H9 (cell line): ENCODE measurements around the gene CMAS. TPM values are rescaled to one million over a fixed set of nuclear protein-coding genes. Genes with fewer than 3 reads are reported as not detected.
"Not testable (repeated sequence)": the region's sequence is repeated elsewhere in the genome, so short reads cannot be mapped to it uniquely, and the experiment has no call there.

ENCODE experiments used
- DNase-seq: peaks from one replicate; pipeline ENCODE4 v3.0.0-alpha.2; 2017
- H2AFZ ChIP-seq: one replicate; pipeline ENCODE4 v1.6.1; 2013; ENCODE audit warnings: mild to moderate bottlenecking, low read length, control low read depth, moderate library complexity
- H2AK5ac ChIP-seq: 2 replicates; pipeline ENCODE4 v1.6.1; 2013; ENCODE audit warnings: low read length, control low read depth, mixed read lengths; ENCODE audit not compliant: insufficient read length
- H2BK120ac ChIP-seq: one replicate; pipeline ENCODE4 v1.6.1; 2013; ENCODE audit warnings: low read depth, mild to moderate bottlenecking, low read length, control low read depth, inconsistent platforms; ENCODE audit not compliant: poor library complexity, severe bottlenecking
- H2BK12ac ChIP-seq: 2 replicates; pipeline ENCODE4 v1.6.1; 2013; ENCODE audit warnings: low read length, control low read depth, mixed read lengths, low read depth; ENCODE audit not compliant: insufficient read length
- H2BK15ac ChIP-seq: 2 replicates; pipeline ENCODE4 v1.6.1; 2013; ENCODE audit warnings: low read depth, low read length, control low read depth
- H2BK20ac ChIP-seq: one replicate; pipeline ENCODE4 v1.6.1; 2013; ENCODE audit warnings: low read depth, mild to moderate bottlenecking, low read length, control low read depth, inconsistent platforms; ENCODE audit not compliant: poor library complexity, severe bottlenecking
- H2BK5ac ChIP-seq: 2 replicates; pipeline ENCODE4 v1.6.1; 2013; ENCODE audit warnings: low read length, control low read depth, mixed read lengths; ENCODE audit not compliant: insufficient read length
- H3K14ac ChIP-seq: 2 replicates; pipeline ENCODE4 v1.6.1; 2013; ENCODE audit warnings: low read length, control low read depth; ENCODE audit not compliant: insufficient read depth
- H3K18ac ChIP-seq: 2 replicates; pipeline ENCODE4 v1.6.1; 2013; ENCODE audit warnings: low read depth, mild to moderate bottlenecking, mixed read lengths, low read length, control low read depth; ENCODE audit not compliant: insufficient read length
- H3K23ac ChIP-seq: 2 replicates; pipeline ENCODE4 v1.6.1; 2013; ENCODE audit warnings: low read length, control low read depth, mixed read lengths, low read depth; ENCODE audit not compliant: insufficient read length
- H3K23me2 ChIP-seq: 2 replicates; pipeline ENCODE4 v1.6.1; 2013; ENCODE audit warnings: low read depth, mild to moderate bottlenecking, mixed read lengths, low read length, control low read depth; ENCODE audit not compliant: insufficient read length, poor library complexity, severe bottlenecking
- H3K27ac ChIP-seq: 2 replicates; pipeline ENCODE4 v1.5.1; 2013; ENCODE audit warnings: low read length, control low read depth, mixed read lengths, low read depth; ENCODE audit not compliant: insufficient read length
- H3K27me3 ChIP-seq: 2 replicates; pipeline ENCODE4 v1.6.1; 2013; ENCODE audit warnings: low read length, control low read depth, inconsistent platforms; ENCODE audit not compliant: insufficient read depth
- H3K4ac ChIP-seq: 2 replicates; pipeline ENCODE4 v1.6.1; 2013; ENCODE audit warnings: low read depth, mild to moderate bottlenecking, control low read depth, inconsistent platforms, low read length, moderate library complexity
- H3K4me1 ChIP-seq: 2 replicates; pipeline ENCODE4 v1.6.1; 2013; ENCODE audit warnings: low read length, control low read depth, inconsistent platforms; ENCODE audit not compliant: insufficient read depth
- H3K4me2 ChIP-seq: 2 replicates; pipeline ENCODE4 v1.6.1; 2013; ENCODE audit warnings: low read length, control low read depth, mixed read lengths; ENCODE audit not compliant: insufficient read length, insufficient read depth
- H3K56ac ChIP-seq: 2 replicates; pipeline ENCODE4 v1.6.1; 2013; ENCODE audit warnings: low read depth, mild to moderate bottlenecking, mixed read lengths, low read length, control low read depth; ENCODE audit not compliant: insufficient read length
- H3K79me1 ChIP-seq: 2 replicates; pipeline ENCODE4 v1.6.1; 2013; ENCODE audit warnings: low read depth, mild to moderate bottlenecking, moderate library complexity, low read length, control low read depth, inconsistent platforms; ENCODE audit not compliant: insufficient read depth, poor library complexity, severe bottlenecking
- H3K79me2 ChIP-seq: 2 replicates; pipeline ENCODE4 v1.6.1; 2013; ENCODE audit warnings: low read length, control low read depth, inconsistent platforms; ENCODE audit not compliant: insufficient read depth
- H3K9ac ChIP-seq: 2 replicates; pipeline ENCODE4 v1.6.1; 2013; ENCODE audit warnings: low read length, control low read depth, mixed read lengths; ENCODE audit not compliant: insufficient read length; ENCODE audit errors: extremely low read depth
- H3K9me3 ChIP-seq: one replicate; pipeline ENCODE4 v1.6.1; 2013; ENCODE audit warnings: low read depth, low read length, inconsistent platforms; ENCODE audit not compliant: control insufficient read depth
- H3T11ph ChIP-seq: one replicate; pipeline ENCODE4 v1.6.1; 2013; ENCODE audit warnings: mild to moderate bottlenecking, low read length, control low read depth, inconsistent platforms
- H4K20me1 ChIP-seq: one replicate; pipeline ENCODE4 v1.6.1; 2013; ENCODE audit not compliant: control insufficient read depth, insufficient read length, insufficient read depth
- H4K5ac ChIP-seq: 2 replicates; pipeline ENCODE4 v1.6.1; 2013; ENCODE audit warnings: low read depth, mild to moderate bottlenecking, mixed read lengths, low read length, control low read depth; ENCODE audit not compliant: insufficient read length
- H4K8ac ChIP-seq: replicated peaks from 2 replicates; pipeline ENCODE4 v1.6.1; 2013; ENCODE audit warnings: low read length, control low read depth, mixed read lengths, low read depth; ENCODE audit not compliant: insufficient read length
- H4K91ac ChIP-seq: 2 replicates; pipeline ENCODE4 v1.6.1; 2013; ENCODE audit warnings: low read depth, mild to moderate bottlenecking, moderate library complexity, mixed read lengths, low read length, control low read depth; ENCODE audit not compliant: insufficient read length
- H3K27ac Mint-ChIP-seq, 3 experiments: 2 replicates in 2 of 3; 3 replicates in 1 of 3; pipeline ENCODE4 v1.8.0; 2020 to 2021; ENCODE audit warnings: mixed read lengths in 3 of 3, mild to moderate bottlenecking in 1 of 3, moderate library complexity in 1 of 3
- H3K27me3 Mint-ChIP-seq: 2 replicates; pipeline ENCODE4 v1.8.0; 2021; ENCODE audit warnings: low read depth, mild to moderate bottlenecking, moderate library complexity, mixed read lengths
- H3K36me3 Mint-ChIP-seq, 3 experiments: 2 replicates in 2 of 3; 3 replicates in 1 of 3; pipeline ENCODE4 v1.8.0; 2020 to 2021; ENCODE audit warnings: low read depth in 3 of 3, mixed read lengths in 3 of 3; ENCODE audit not compliant: insufficient read depth in 1 of 3
- H3K4me1 Mint-ChIP-seq, 2 experiments: 2 replicates each; pipeline ENCODE4 v1.8.0; 2020; ENCODE audit warnings: mixed read lengths in 2 of 2
- H3K4me3 Mint-ChIP-seq, 2 experiments: 2 replicates in 1 of 2; 3 replicates in 1 of 2; pipeline ENCODE4 v1.8.0; 2020 to 2021; ENCODE audit warnings: mild to moderate bottlenecking in 2 of 2, mixed read lengths in 2 of 2, moderate library complexity in 1 of 2
- H3K9me3 Mint-ChIP-seq, 2 experiments: 2 replicates in 1 of 2; 3 replicates in 1 of 2; pipeline ENCODE4 v1.8.0; 2020; ENCODE audit warnings: mild to moderate bottlenecking in 2 of 2, mixed read lengths in 2 of 2, moderate library complexity in 1 of 2
- WGBS: extraction: QIAGEN DNeasy Blood & Tissue Kit; methylation state at CpG from one replicate; pipeline ENCODE4 v1.1.7; 2013; ENCODE audit warnings: missing lambda C conversion rate, low lambda C conversion rate, mixed read lengths; ENCODE audit not compliant: insufficient read length; ENCODE audit errors: extremely low coverage; 5-methylcytosine and 5-hydroxymethylcytosine counted together
- total RNA-seq: library from RNA; stranded (reverse); gene quantifications from 2 replicates; pipeline ENCODE4 v1.2.1, GENCODE V29; 2021
- TF ChIP-seq, protein P1 (sequence below): fragments of 200-600 bp; sonication (generic); conservative IDR thresholded peaks from 3 replicates; pipeline ENCODE4 v1.8.0; 2021; ENCODE audit warnings: antibody characterized with exemption, mild to moderate bottlenecking

The CMAS gene
- total RNA-seq, 1 experiment from 2014 or later: 47.4 TPM

DNA sequence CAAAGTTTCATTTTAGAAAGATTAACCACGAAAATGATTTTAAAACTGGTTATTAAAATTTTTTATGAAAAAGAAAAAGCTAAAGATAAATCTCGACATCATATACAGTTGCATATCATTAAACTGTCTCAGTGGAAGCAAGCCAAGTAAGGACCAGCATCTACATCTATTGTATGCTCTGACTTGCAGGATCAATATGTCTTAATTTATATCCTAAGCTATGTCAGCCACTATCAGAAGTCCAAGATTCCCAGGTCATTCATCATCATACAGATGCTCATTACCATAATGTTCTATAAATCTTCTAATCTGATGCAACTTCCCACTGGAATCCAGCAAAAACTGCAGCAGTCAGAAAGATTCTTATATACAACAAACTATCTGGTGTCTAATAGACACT lies 43.5 kb downstream of the CMAS start:
- H3K4me3 Mint-ChIP-seq: no peak overlapping the region
- no peaks in the 10 kb centered on the region; a peak in 1 of 4 replicates for H3K4me1 Mint-ChIP-seq
- Histone ChIP-seq H3K18ac (no peak overlapping the region), H3K14ac (no peak overlapping the region), H4K91ac (no peak overlapping the region), H3K4me2 (no peak overlapping the region), H3K27ac (no peak overlapping the region), H2BK15ac (no peak overlapping the region), H2AFZ (no peak overlapping the region), H4K20me1 (no peaks in the 10 kb centered on the region), H4K5ac (no peak overlapping the region), H3K9me3 (no peaks in the 10 kb centered on the region), H2BK120ac (no peak overlapping the region), H3K79me1 (no peaks in the 10 kb centered on the region), H2AK5ac (no peak overlapping the region), H2BK12ac (no peak overlapping the region), H3K4me1 (no peaks in the 10 kb centered on the region), H4K8ac (no peak overlapping the region), H2BK20ac (no peak overlapping the region), H3T11ph (no peak overlapping the region), H3K23ac (no peak overlapping the region), H2BK5ac (no peak overlapping the region), H3K79me2 (no peaks in the 10 kb centered on the region), H3K27me3 (no peaks in the 10 kb centered on the region), H3K4ac (no peak overlapping the region), H3K9ac (no peak overlapping the region), H3K23me2 (no peaks in the 10 kb centered on the region), H3K56ac (no peak overlapping the region)
- H3K36me3 Mint-ChIP-seq: no peaks in the 10 kb centered on the region; a peak in 1 of 7 replicates
- DNase-seq: no peak
- no CpG with 5 or more reads among the region's 2 CpGs for WGBS
- no peaks in the 10 kb centered on the region for H3K9me3 Mint-ChIP-seq
- no peaks in the 10 kb centered on the region for H3K27me3 Mint-ChIP-seq
- TF ChIP-seq, protein P1, sequence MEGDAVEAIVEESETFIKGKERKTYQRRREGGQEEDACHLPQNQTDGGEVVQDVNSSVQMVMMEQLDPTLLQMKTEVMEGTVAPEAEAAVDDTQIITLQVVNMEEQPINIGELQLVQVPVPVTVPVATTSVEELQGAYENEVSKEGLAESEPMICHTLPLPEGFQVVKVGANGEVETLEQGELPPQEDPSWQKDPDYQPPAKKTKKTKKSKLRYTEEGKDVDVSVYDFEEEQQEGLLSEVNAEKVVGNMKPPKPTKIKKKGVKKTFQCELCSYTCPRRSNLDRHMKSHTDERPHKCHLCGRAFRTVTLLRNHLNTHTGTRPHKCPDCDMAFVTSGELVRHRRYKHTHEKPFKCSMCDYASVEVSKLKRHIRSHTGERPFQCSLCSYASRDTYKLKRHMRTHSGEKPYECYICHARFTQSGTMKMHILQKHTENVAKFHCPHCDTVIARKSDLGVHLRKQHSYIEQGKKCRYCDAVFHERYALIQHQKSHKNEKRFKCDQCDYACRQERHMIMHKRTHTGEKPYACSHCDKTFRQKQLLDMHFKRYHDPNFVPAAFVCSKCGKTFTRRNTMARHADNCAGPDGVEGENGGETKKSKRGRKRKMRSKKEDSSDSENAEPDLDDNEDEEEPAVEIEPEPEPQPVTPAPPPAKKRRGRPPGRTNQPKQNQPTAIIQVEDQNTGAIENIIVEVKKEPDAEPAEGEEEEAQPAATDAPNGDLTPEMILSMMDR: no peak
- no peak overlapping the region for H3K27ac Mint-ChIP-seq

DNA sequence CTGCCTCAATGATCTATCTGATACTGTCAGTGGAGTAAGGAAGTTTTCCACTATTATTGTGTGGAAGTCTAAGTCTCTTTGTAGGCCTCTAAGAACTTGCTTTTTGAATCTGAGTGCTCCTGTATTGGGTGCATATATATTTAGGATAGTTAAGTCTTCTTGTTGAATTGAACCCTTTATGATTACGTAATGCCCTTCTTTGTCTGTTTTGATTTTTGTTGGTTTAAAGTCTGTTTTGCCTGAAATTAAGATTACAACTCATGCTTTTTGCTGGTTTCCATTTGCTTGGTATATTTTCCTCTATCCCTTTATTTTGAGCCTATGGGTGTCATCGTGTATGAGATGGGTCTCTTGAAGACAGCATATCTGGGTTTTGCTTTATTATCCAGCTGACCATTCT lies 53.0 kb downstream of the CMAS start:
- H3K4me2 ChIP-seq, H3K4me1 Mint-ChIP-seq, DNase-seq, H4K8ac ChIP-seq, H4K5ac ChIP-seq, H3K27ac ChIP-seq, H3K27me3 Mint-ChIP-seq, H3K4me1 ChIP-seq, H3T11ph ChIP-seq, H2BK12ac ChIP-seq, H3K27ac Mint-ChIP-seq, H2BK20ac ChIP-seq, H3K79me1 ChIP-seq, H4K20me1 ChIP-seq, H3K79me2 ChIP-seq, H3K56ac ChIP-seq, H3K4ac ChIP-seq, H2BK15ac ChIP-seq, H2AK5ac ChIP-seq, H3K4me3 Mint-ChIP-seq, H3K9ac ChIP-seq, H3K23ac ChIP-seq, H3K14ac ChIP-seq, H2BK5ac ChIP-seq, H2AFZ ChIP-seq, H3K9me3 ChIP-seq, H3K23me2 ChIP-seq, H3K36me3 Mint-ChIP-seq, H3K18ac ChIP-seq, H3K9me3 Mint-ChIP-seq, H3K27me3 ChIP-seq, H2BK120ac ChIP-seq, H4K91ac ChIP-seq: not testable (repeated sequence)
- no CpG with 5 or more reads among the region's 2 CpGs for WGBS
